Hematopoietic multipotent progenitor cell (in vitro differentiated cells): Measurements from ENCODE around the gene GPR132. TPM values are rescaled to one million over a fixed set of nuclear protein-coding genes. Genes with fewer than 3 reads are reported as not detected.
"Not testable (repeated sequence)": the region's sequence is repeated elsewhere in the genome, so short reads cannot be mapped to it uniquely, and the experiment has no call there.

Experiments
- DNase-seq, 3 donors: peaks; one replicate each; pipeline ENCODE4 v3.0.0-alpha.2; 2011 to 2015; ENCODE audit warnings: low read depth in 2 of 3, low spot score in 2 of 3
- total RNA-seq: library from RNA; depleted of rRNA; stranded (reverse); fragments of >200 nt; gene quantifications from one replicate; pipeline ENCODE4 v1.2.3, GENCODE V29; 2012

Gene GPR132
- total RNA-seq, 1 donor: 13.5 TPM

GRCh38 chr14:105091517-105092170 lies 26.4 kb upstream of the GPR132 start:
- DNase-seq: no peak

GRCh38 chr14:105091054-105091516 lies 25.9 kb upstream of the GPR132 start:
- DNase-seq: no peak

GRCh38 chr14:105090493-105091053 lies 25.3 kb upstream of the GPR132 start:
- peak; percentile 76 to 85 (median 82) for DNase-seq

DNA sequence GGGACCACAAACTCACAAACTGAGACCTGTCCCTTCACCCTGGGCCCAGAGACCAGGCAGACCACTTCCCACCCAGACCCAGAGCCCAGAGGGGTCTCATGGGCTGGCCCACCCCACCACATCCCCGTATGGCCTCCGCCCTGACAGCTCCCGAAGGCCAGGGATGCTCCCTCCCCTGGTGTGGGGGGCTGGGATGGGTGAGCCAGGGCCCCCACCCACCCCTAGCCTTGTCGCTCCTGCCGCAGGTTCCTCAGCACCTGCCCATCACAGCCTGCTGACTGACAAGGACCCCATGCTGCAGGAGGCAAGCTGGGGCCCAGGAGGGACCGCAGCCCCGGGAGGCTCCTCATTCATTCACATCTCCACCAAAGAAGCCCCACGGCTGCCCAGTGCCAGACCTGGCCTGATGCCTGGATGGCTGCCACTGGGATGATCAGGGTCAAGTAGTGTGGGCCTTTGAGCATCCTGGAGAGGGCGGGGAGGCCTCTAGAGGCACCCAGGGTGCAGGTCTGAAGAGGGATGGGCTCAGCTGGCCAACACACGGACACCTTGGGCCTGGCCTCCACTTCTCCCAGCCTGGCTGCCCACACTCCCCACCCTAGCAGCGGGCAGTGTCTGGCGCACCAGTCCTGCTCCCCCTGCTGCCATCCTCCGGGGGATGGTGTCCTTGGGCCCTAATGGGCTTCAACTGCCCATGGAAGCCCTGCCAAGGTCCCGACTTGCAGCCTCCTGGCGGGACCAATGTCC lies 24.7 kb upstream of the GPR132 start:
- no peak for DNase-seq

DNA sequence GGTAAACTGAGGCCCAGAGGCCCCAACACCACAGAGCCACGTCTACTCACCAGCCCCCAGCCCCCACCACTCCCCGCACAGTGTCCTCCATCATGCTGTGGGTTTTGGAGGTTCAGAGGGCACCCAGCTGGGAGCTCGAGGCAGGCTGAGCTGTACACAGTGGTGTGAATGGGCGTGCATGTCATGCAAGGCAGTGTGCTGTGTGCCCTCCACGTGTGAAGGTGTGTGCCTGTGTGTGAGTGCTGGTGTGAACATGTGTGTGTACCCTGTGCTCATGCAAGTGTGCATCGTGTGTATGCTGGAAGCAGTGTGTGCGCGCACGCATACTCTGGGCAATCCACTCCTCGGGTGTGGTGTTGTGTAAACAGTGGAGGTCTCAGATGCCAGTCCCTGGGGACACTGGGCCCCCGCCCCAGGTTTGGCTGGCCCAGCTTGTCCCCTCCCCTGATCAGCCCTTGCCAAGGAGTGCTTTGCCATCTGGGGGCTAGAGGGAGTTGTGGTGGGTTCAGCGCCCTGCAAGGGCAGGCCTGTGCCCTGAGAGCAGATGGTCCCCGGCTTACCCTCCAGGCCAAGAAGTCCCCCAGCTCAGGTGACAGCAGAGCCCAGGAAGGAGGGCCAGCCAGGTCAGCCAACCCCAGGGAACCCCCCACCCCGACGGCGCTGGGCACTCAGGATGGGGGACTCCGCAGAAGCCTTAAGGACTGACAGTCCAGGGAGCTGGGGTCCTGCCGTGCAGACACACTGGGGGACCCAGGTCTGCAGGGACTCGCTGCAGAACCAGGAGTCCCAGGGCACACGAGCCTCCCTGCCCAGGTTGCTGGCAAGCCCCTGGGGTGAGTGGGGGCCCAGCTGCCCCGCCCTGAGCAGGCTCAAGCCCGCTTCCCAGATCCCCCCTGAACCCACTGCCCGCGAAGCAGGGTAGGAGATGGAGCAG lies 23.8 kb upstream of the GPR132 start:
- DNase-seq: no peak

DNA sequence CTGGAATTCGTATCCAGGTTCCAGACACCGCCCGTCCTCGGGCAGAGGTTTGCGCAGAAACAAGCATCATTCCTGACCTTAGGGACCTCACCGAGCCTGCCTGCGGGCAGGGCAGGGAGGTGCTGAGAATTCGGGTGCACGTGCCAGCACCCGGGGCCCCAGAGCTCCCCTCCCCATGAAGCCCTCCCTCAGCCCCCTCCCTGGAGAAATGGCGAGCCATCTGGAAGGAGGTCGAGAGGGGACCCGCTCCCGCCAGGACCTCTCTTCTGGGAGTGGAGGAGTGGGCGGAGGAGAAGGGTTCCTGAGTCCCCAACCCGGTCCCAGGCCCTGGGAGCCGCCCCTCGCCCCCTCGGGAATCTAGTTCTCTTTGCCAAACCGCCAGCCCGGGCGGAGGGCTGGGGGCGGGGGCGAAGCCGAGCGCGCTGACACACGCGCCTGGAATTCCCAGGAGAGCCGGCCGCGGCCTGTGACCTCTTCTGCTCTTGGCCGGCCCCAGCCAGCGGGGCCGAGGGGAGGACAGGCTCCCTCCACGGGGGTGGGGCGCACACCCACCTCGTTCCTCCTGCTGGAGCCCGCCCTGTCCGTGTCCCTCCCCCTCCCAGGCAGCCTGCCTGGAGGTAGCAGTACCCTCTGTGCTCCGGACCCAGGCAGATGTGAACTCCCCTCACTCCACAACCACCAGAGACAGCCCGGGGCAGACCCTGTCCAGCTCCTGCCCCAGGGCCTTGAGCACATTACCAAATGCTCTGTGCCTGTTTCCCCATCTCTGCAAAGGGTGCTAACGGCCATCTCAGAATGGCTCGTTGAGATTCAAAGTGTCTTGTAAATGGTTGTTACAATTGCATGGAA lies 23.0 kb upstream of the GPR132 start:
- no peak for DNase-seq

DNA sequence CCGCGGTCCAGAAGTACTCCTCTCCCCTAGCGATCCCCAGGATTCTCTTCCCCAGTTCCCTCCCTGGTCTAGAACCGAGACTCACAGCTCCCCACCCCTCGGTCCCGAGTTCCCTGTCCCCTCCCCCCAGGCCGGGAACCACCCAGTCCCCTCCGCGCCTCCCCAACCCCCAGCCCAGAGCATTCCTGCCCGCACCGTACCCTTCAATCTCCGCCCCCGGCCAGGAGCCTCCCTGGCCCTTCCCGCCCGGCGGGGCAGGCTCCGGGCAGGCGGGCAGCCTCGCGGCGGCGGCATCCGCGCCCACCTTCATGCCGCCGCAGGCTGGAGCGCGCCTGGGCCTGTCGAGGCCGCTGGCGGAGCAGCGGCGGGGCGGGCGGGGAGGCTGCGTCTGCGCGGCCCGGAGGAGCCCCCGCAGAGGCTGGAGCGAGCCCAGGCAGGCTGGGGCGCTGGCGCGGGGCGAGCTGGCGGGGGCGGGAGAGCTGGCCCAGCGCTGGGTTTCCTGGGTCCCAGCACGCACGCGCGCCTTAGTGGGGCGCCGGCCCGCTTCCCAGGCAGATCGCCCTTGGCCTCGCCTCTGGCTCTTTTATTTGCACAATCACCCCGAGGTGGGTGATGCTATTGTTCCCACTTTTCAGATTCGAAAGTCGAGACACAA lies 22.2 kb upstream of the GPR132 start:
- DNase-seq: no peak

DNA sequence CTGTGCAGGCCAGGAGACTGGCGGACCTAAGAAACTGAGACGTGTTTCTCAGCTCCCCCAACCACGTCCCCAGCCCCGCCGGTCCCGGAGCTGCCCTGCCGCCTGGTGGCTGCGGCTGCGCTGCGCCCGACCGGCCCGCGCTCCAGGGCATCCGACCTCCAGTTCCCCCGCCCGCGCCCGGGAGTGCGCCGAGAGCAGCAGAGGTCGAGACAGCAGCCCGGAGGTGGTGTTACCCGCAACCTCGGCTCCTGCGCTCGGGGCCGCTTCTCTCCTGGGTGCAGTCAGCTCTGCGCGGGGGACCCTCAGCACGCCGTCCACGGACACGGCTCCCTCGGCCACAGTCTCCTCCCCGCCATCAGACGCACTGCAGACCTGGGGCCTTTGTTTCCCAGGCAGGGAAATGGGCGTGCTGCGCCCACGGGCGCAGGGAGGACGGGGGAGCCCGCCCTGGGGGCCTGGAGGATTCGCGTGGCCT lies 21.6 kb upstream of the GPR132 start:
- peak; percentile 71 to 86 (median 79) for DNase-seq

DNA sequence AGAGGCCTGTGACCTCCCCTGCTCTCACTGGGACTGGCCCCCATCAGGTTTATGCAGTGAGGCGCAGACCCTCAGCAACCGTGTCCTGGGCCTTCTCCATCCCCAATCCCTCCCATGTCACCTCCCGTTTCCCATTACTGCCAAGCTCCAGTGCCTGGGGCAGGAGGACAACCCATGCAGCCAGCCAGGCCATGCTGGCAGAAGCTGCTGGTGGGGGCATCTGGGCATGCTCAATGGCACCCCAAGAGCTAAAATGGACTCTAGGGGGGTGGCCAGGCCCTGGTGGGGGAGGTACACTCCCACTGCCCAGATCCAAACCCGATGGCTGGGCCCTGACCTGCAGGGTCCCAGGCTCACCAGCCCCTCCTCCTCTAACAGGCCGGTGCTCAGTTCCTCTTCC lies 20.5 kb upstream of the GPR132 start:
- DNase-seq: no peak

- DNase-seq: no peak
Observed at GRCh38 chr14:105084741-105085571, 19.7 kb upstream of the GPR132 start.

GRCh38 chr14:105083926-105084685 lies 18.9 kb upstream of the GPR132 start:
- DNase-seq: no peak

DNA sequence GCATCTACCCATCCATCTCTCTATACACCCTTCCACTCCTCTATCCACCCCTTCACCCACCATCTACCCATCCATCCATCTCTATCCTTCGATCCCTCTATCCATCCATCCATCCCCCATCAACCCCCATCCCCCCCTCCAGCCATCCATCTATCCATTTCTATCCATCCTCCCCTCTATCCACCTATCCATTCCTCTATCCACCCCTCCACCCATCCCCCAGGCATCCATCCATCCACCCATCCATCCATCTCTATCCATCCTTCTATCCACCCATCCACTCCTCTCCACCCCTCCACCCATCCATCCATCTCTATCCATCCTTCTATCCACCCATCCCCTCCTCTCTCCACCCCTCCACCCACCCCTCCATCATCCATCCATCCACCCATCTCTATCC lies 17.5 kb upstream of the GPR132 start:
- DNase-seq: no peak

DNA sequence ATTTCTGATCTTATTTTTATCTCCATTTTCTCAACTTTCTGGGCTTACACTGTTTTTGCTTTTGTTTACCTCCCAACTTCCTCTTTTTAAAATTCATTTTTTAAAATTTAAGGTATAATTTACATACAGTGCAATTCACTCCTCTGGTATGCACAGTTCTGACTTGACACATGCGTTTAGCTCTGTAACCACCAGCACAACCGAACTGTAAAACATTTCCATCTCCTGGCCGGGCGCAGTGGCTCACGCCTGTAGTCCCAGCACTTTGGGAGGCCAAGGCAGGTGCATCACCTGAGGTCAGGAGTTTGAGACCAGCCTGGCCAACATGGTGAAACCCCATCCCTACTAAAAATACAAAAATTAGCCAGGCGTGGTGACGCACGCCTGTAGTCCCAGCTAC lies 16.2 kb upstream of the GPR132 start:
- not testable (repeated sequence) for DNase-seq

- DNase-seq: no peak
Observed at GRCh38 chr14:105080161-105080560, 14.9 kb upstream of the GPR132 start.

DNA sequence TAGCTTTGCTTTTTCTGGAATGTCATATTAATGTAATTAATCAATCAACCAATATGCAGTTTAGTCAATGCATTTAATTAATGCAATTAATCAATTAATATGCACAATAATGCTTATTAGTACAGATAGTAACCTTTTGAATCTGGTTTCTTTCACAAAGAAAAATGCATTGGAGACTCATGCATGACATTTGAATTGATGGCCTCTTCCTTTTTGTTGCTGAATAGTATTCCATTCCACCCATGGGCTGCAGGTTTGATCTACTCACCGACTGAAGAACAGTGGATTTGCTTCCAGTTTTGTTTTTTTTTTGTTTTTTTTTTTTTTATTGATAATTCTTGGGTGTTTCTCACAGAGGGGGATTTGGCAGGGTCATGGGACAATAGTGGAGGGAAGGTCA lies 13.1 kb upstream of the GPR132 start:
- no peak for DNase-seq

DNA sequence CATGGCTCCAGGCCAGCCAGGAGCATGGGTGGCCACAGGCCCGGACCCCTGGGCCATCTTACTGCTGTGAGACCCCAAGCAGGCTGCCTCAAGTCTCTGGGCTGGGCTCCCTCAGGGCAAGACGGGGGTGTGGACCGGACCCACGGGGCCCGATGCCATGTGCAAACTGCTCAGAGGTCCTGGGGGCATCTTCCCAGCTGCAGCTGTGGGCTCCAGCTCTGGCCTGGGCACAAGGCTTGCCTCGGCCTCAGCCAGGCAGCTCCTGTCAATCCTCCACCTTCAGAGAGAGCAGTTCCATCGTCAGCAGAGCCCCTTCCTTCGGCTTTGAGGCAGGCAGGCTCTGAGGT lies 12.4 kb upstream of the GPR132 start:
- no peak for DNase-seq

DNA sequence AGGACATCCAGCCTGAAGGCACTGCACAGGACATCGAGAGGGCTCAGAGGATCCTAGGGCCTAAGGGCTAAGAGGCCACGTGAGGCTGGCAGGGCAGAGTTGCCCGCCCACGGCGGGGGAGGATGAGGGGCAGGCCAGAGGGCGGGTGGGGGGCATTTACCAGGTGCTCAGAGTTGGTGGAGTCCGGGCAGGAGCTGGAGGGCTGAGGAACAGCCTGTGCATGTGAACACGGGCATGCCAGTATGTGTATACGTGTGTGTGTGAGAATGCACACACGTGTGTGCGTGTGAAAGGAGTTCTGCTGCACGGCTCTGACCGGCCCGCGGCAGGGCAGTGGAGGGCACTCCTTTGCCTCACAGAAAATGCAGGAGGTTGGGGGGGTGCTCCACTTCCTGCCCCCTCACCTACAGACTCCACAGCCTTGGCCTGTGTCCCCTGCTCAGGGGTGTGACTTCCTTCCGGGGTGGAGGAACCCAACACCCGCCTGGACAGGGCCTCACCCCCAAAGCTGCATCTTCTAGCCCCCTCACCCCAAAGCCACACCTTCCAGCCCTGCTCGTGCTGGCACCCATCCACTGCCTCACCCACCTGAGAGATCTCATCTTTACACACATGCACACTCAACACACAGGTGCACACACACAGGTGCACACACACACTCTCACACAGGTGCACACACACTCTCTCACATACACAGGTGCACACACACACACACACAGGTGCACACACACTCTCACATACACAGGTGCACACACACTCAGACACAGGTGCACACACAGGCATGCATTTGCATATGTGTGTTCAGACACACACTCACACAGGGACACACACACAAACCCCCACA lies 11.8 kb upstream of the GPR132 start:
- DNase-seq: no peak
